Measurements from ENCODE around the gene RPUSD1. TPM values are rescaled to one million over a fixed set of nuclear protein-coding genes. Genes with fewer than 3 reads are reported as not detected.

Gene RPUSD1
- total RNA-seq, 2 donors from 2014 or later = 12.3 to 13.9 TPM

- H3K9me3 ChIP-seq = no peaks in the 10 kb centered on the region
- peaks cover 8 to 12% of the 10 kb centered on the region in 2 donors for H3K4me1 ChIP-seq (ENCODE audit: control insufficient read depth in 1 of 2, low read depth in 2 of 2)
- ATAC-seq (ENCODE audit: insufficient number of reproducible peaks, low FRiP score, low read depth) (no peak), DNase-seq (ENCODE audit: low spot score) (no peak)
- TF ChIP-seq, protein P1, sequence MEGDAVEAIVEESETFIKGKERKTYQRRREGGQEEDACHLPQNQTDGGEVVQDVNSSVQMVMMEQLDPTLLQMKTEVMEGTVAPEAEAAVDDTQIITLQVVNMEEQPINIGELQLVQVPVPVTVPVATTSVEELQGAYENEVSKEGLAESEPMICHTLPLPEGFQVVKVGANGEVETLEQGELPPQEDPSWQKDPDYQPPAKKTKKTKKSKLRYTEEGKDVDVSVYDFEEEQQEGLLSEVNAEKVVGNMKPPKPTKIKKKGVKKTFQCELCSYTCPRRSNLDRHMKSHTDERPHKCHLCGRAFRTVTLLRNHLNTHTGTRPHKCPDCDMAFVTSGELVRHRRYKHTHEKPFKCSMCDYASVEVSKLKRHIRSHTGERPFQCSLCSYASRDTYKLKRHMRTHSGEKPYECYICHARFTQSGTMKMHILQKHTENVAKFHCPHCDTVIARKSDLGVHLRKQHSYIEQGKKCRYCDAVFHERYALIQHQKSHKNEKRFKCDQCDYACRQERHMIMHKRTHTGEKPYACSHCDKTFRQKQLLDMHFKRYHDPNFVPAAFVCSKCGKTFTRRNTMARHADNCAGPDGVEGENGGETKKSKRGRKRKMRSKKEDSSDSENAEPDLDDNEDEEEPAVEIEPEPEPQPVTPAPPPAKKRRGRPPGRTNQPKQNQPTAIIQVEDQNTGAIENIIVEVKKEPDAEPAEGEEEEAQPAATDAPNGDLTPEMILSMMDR (IDR thresholded peaks at IDR 0.05) = no peak
- no peaks in the 10 kb centered on the region for H3K27me3 ChIP-seq (replicated peaks; ENCODE audit: insufficient read depth)
- H3K27ac ChIP-seq = no peak overlapping the region
- H3K4me3 ChIP-seq = no peak overlapping the region
- H3K36me3 ChIP-seq = no peaks in the 10 kb centered on the region
Observed at GRCh38 chr16:792221-792995, 4.2 kb upstream of the RPUSD1 start.

- Histone ChIP-seq H3K27ac (no peak overlapping the region), H3K4me3 (no peak overlapping the region), H3K9me3 (no peaks in the 10 kb centered on the region), H3K4me1 (ENCODE audit: control insufficient read depth in 1 of 2, low read depth in 2 of 2) (peaks cover 13 to 19% of the 10 kb centered on the region in 2 donors), H3K36me3 (no peaks in the 10 kb centered on the region), H3K27me3 (replicated peaks; ENCODE audit: insufficient read depth) (no peaks in the 10 kb centered on the region)
- TF ChIP-seq, protein P1 (IDR thresholded peaks at IDR 0.05) = no peak
- ATAC-seq (ENCODE audit: insufficient number of reproducible peaks, low FRiP score, low read depth) = no peak
- DNase-seq (ENCODE audit: low spot score) = no peak
Observed at GRCh38 chr16:791131-791530, 3.0 kb upstream of the RPUSD1 start.

GRCh38 chr16:790086-790485 is 1.9 kb upstream of the RPUSD1 start:
- Histone ChIP-seq H3K4me1 (ENCODE audit: control insufficient read depth in 1 of 2, low read depth in 2 of 2) (peaks cover 13 to 19% of the 10 kb centered on the region in 2 donors), H3K27ac (no peak overlapping the region), H3K9me3 (no peaks in the 10 kb centered on the region), H3K4me3 (no peak overlapping the region), H3K36me3 (no peaks in the 10 kb centered on the region), H3K27me3 (replicated peaks; ENCODE audit: insufficient read depth) (no peaks in the 10 kb centered on the region)
- DNase-seq (ENCODE audit: low spot score) (no peak), ATAC-seq (ENCODE audit: insufficient number of reproducible peaks, low FRiP score, low read depth) (no peak)
- TF ChIP-seq, protein P1 (IDR thresholded peaks at IDR 0.05) = no peak

GRCh38 chr16:789191-789850 is 1.1 kb upstream of the RPUSD1 start:
- ATAC-seq (ENCODE audit: insufficient number of reproducible peaks, low FRiP score, low read depth) (no peak), DNase-seq (ENCODE audit: low spot score) (no peak)
- Histone ChIP-seq H3K4me1 (ENCODE audit: control insufficient read depth in 1 of 2, low read depth in 2 of 2) (peaks cover 13 to 19% of the 10 kb centered on the region in 2 donors), H3K27ac (no peak overlapping the region), H3K36me3 (no peaks in the 10 kb centered on the region), H3K27me3 (replicated peaks; ENCODE audit: insufficient read depth) (no peaks in the 10 kb centered on the region), H3K4me3 (peak overlapping the region; percentile 72), H3K9me3 (no peaks in the 10 kb centered on the region)
- TF ChIP-seq, protein P1 (IDR thresholded peaks at IDR 0.05) = no peak

DNA sequence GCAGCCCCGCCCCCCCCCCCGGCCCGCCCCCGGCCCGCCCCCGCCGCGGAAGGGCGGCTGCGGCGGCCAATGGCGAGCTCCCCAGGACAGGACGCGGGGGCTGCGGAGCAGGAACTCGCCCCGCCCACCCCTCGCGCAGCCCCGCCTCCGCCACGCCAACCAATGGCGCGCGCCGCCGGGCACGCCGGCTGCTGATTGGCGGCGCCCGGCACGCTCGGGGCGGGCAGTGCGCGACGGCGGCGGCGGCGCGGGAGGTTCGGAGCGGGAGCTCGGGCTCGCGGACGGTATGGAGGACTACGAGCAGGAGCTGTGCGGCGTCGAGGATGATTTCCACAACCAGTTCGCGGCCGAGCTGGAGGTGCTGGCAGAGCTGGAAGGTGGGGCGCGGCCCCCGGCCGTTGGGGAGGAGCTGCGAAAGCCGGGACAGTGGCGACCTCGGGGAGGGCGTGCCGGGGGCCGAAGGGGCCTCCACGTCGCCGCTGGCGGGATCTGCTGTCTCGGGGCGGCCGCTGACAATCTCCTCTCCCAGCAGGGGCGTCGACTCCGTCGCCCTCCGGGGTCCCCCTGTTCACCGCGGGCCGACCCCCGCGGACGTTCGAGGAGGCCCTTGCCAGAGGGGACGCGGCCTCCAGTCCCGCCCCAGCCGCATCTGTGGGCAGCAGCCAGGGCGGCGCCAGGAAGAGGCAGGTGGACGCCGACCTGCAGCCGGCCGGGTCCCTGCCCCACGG is 382 bp upstream of the RPUSD1 start, which contains the start of gene CHTF18:
CHTF18 (plus strand) TSS at position 222 of the 728 bp plus-strand sequence; CDS start at position 287, 65 bp downstream.
- H3K27me3 ChIP-seq (replicated peaks; ENCODE audit: insufficient read depth) = no peaks in the 10 kb centered on the region
- no peaks in the 10 kb centered on the region for H3K9me3 ChIP-seq
- no peaks in the 10 kb centered on the region for H3K36me3 ChIP-seq
- ATAC-seq (ENCODE audit: insufficient number of reproducible peaks, low FRiP score, low read depth) (peak; percentile 96), DNase-seq (ENCODE audit: low spot score) (peak; percentile 57)
- H3K4me3 ChIP-seq = peak within 1 kb of the TSS; percentile 79
- peaks cover 13 to 19% of the 10 kb centered on the region in 2 donors for H3K4me1 ChIP-seq (ENCODE audit: control insufficient read depth in 1 of 2, low read depth in 2 of 2)
- no peak within 1 kb of the TSS for H3K27ac ChIP-seq
- TF ChIP-seq, protein P1 (IDR thresholded peaks at IDR 0.05) = no peak

Measured in thoracic aorta (tissue), 2 donors.